Metanephros (tissue), 2 donors: ENCODE data around the gene DLG2. TPM values are rescaled to one million over a fixed set of nuclear protein-coding genes. Genes with fewer than 3 reads are reported as not detected.

Source experiments
- small RNA-seq: library from RNA; depleted of rRNA; stranded (forward); fragments of <200 nt; gene quantifications from one replicate; pipeline ENCODE3, GENCODE V24; 2014; ENCODE audit warnings: low replicate concordance
- total RNA-seq: library from RNA; depleted of rRNA; stranded (reverse); fragments of >200 nt; gene quantifications from one replicate; pipeline ENCODE4 v1.2.3, GENCODE V29; 2014

The DLG2 gene
- 21.3 TPM for total RNA-seq

GRCh38 chr11:85627332-85627997 is at the start of gene DLG2:
Gene DLG2, minus strand, starts transcription at chr11:85627344.

GRCh38 chr11:85664615-85665481 is 37.7 kb upstream of the DLG2 start, which contains the start of gene CREBZF:
Gene CREBZF, minus strand, starts transcription at chr11:85665129. Its CDS starts 254 bp downstream, at chr11:85664875.

GRCh38 chr11:85647604-85648299 is 20.6 kb upstream of the DLG2 start, which contains the start of gene TMEM126A:
Gene TMEM126A, plus strand, starts transcription at chr11:85647967. Its CDS starts 2,289 bp downstream, at chr11:85650256.

GRCh38 chr11:85627998-85628770 is 1.0 kb upstream of the DLG2 start, which contains the start of gene TMEM126B:
Gene TMEM126B, plus strand, starts transcription at chr11:85628593. Its CDS starts 15 bp downstream, at chr11:85628608.

Small RNA genes within 50 kb of the gene (small RNA-seq; reads per million reads assigned to genes)
- not detected for gene RF02112
- not detected for gene RF02113
- gene RNU6-1292P: not detected

Other genes starting within 250 kb of the DLG2 start
- gene TMEM126B, start 1.2 kb upstream of the DLG2 start, total RNA-seq: 34.4 TPM
- gene TMEM126A, start 20.6 kb upstream of the DLG2 start, total RNA-seq: 16.6 TPM
- 96.7 TPM for gene CREBZF, start 37.8 kb upstream of the DLG2 start, total RNA-seq
- gene CCDC89, start 58.9 kb upstream of the DLG2 start, total RNA-seq: 3.7 TPM
- gene SYTL2, start 183.8 kb upstream of the DLG2 start, total RNA-seq: 81.9 TPM
- not detected for gene CCDC83, start 228.0 kb upstream of the DLG2 start, total RNA-seq